HCT116 (cell line): Measurements from ENCODE around the gene MINK1. TPM values are rescaled to one million over a fixed set of nuclear protein-coding genes. Genes with fewer than 3 reads are reported as not detected.
A peak's percentile ranks its signal among the peaks of the same experiment; 100 is the strongest.

Source experiments
- ATAC-seq: fragments of 200-7000 bp; cut with Tn5 transposase; 2 replicates; pipeline ENCODE4 v1.9.1; 2020; ENCODE audit warnings: mild to moderate bottlenecking, moderate library complexity
- Bru-seq: library from RNA; stranded (reverse); fragments of 400-500 nt; gene quantifications from one replicate; lab custom pipeline; 2021; lab: Mats Ljungman, UMichigan
- BruChase-seq, 2 experiments: library from RNA; stranded (reverse); fragments of 400-500 nt; gene quantifications; one replicate each; lab custom pipeline; 2021; lab: Mats Ljungman, UMichigan
- BruUV-seq: library from RNA; stranded (reverse); fragments of 400-500 nt; replicated peaks from 2 replicates; lab custom pipeline; 2021; lab: Mats Ljungman, UMichigan
- CTCF ChIA-PET: fragments of 300-600 bp; sonication (Branson Sonifier 250); formaldehyde crosslinking; loops from one replicate; lab custom pipeline; 2021; ENCODE audit warnings: antibody characterized with exemption; lab: Charles Lee
- POLR2A ChIA-PET: fragments of 300-600, 350-600 bp; sonication (Branson Sonifier 250); formaldehyde crosslinking; loops from one replicate; lab custom pipeline; 2021; ENCODE audit warnings: antibody characterized with exemption; lab: Charles Lee
- RAD21 ChIA-PET, 2 experiments: fragments of 300-600 bp; sonication (Branson Sonifier 250); formaldehyde crosslinking; loops; one replicate each; lab custom pipeline; 2023; ENCODE audit warnings: low total read pairs in 2 of 2; ENCODE audit not compliant: uncharacterized antibody in 2 of 2, unreplicated experiment in 2 of 2, low non-redundant PET in 1 of 2; lab: Charles Lee
- DNase-seq: peaks from one replicate; pipeline ENCODE4 v3.0.0-alpha.2; 2010; ENCODE audit warnings: low read depth, low spot score
- H2AFZ ChIP-seq: fragments of 200-600 bp; shearing (Covaris generic), sonication (generic); 2 replicates; pipeline ENCODE4 v1.6.1; 2017; ENCODE audit warnings: low read depth, mixed run types, mixed read lengths, antibody characterized with exemption, low read length; ENCODE audit not compliant: poor library complexity, severe bottlenecking
- H3K27ac ChIP-seq: 2 replicates; pipeline ENCODE4 v1.5.1; 2012; ENCODE audit warnings: low read depth, low read length
- H3K27me3 ChIP-seq: fragments of 200-600 bp; sonication (generic); 2 replicates; pipeline ENCODE4 v1.6.1; 2016; ENCODE audit warnings: mixed run types, low read length, mixed read lengths; ENCODE audit not compliant: insufficient read depth
- H3K36me3 ChIP-seq, 2 experiments: fragments of 200-500 bp in 1 of 2; fragments of 200-600 bp in 1 of 2; sonication (Bioruptor generic) in 1 of 2; sonication (generic) in 1 of 2; 2 replicates each; pipeline versions ENCODE4 v1.5.1 to v1.6.1; 2014 to 2016; ENCODE audit warnings: low read length in 2 of 2, inconsistent platforms in 1 of 2, mixed read lengths in 1 of 2, mixed run types in 1 of 2; ENCODE audit not compliant: insufficient read depth in 2 of 2, control insufficient read depth in 1 of 2
- H3K4me1 ChIP-seq, 2 experiments: fragments of 200-600 bp in 1 of 2; sonication (generic) in 1 of 2; 2 replicates each; pipeline versions ENCODE4 v1.5.1 to v1.6.1; 2012 to 2017; ENCODE audit warnings: low read length in 2 of 2, inconsistent platforms in 1 of 2, mild to moderate bottlenecking in 1 of 2, mixed read lengths in 1 of 2, mixed run types in 1 of 2, moderate library complexity in 1 of 2; ENCODE audit not compliant: insufficient read depth in 2 of 2, control insufficient read depth in 1 of 2
- H3K4me2 ChIP-seq: fragments of 200-600 bp; sonication (generic); 2 replicates; pipeline ENCODE4 v1.6.1; 2017; ENCODE audit warnings: mixed run types, low read length, mixed read lengths
- H3K4me3 ChIP-seq, 2 experiments: fragments of 200-600 bp in 1 of 2; sonication (generic) in 1 of 2; replicated peaks in 1 of 2; 2 replicates each; pipeline ENCODE4 v1.5.1; 2011 to 2016; ENCODE audit warnings: low read length in 2 of 2, control low read depth in 1 of 2, low read depth in 1 of 2, mild to moderate bottlenecking in 1 of 2, mixed read lengths in 1 of 2, mixed run types in 1 of 2
- H3K79me2 ChIP-seq: fragments of 200-600 bp; sonication (generic); 2 replicates; pipeline ENCODE4 v1.6.1; 2017; ENCODE audit warnings: mild to moderate bottlenecking, mixed run types, low read length, moderate library complexity, mixed read lengths; ENCODE audit not compliant: insufficient read depth
- H3K9ac ChIP-seq: fragments of 200-600 bp; sonication (generic); 2 replicates; pipeline ENCODE4 v1.6.1; 2016; ENCODE audit warnings: low read length, mixed read lengths
- H3K9me2 ChIP-seq: fragments of 200-600 bp; sonication (generic), shearing (Covaris generic); 2 replicates; pipeline ENCODE4 v1.6.1; 2017; ENCODE audit warnings: mixed run types, mild to moderate bottlenecking, moderate library complexity; ENCODE audit not compliant: insufficient read depth
- H3K9me3 ChIP-seq, 2 experiments: fragments of 200-500 bp in 1 of 2; fragments of 200-600 bp in 1 of 2; sonication (Bioruptor generic) in 1 of 2; sonication (generic) in 1 of 2; 2 replicates each; pipeline ENCODE4 v1.6.1; 2014 to 2017; ENCODE audit warnings: low read length in 2 of 2, mixed read lengths in 2 of 2, inconsistent platforms in 1 of 2, low read depth in 1 of 2, mild to moderate bottlenecking in 1 of 2, mixed run types in 1 of 2, moderate library complexity in 1 of 2; ENCODE audit not compliant: control insufficient read depth in 1 of 2, insufficient read depth in 1 of 2
- H4K20me1 ChIP-seq: fragments of 200-600 bp; sonication (generic), shearing (Covaris generic); 2 replicates; pipeline ENCODE4 v1.6.1; 2017; ENCODE audit warnings: mixed run types, mild to moderate bottlenecking, moderate library complexity; ENCODE audit not compliant: insufficient read depth
- ATF3 ChIP-seq: IDR thresholded peaks from 2 replicates; pipeline ENCODE4 v1.6.1; 2012
- CBX3 ChIP-seq: IDR thresholded peaks from 2 replicates; pipeline ENCODE4 v1.6.1; 2012; ENCODE audit warnings: low read depth
- CEBPB ChIP-seq: IDR thresholded peaks from 2 replicates; pipeline ENCODE4 v1.6.1; 2012; ENCODE audit warnings: low read depth
- CTCF ChIP-seq, 3 experiments: fragments of 200-600 bp in 1 of 3; sonication (generic) in 1 of 3; IDR thresholded peaks in 2 of 3; conservative IDR thresholded peaks in 1 of 3; 2 replicates each; pipeline ENCODE4 v1.5.1; 2012 to 2017; ENCODE audit warnings: low read depth in 2 of 3, low read length in 2 of 3, antibody characterized with exemption in 1 of 3, borderline replicate concordance in 1 of 3, control low read depth in 1 of 3, mild to moderate bottlenecking in 1 of 3, mixed read lengths in 1 of 3, mixed run types in 1 of 3, moderate library complexity in 1 of 3; ENCODE audit not compliant: insufficient read depth in 1 of 3
- EGR1 ChIP-seq: IDR thresholded peaks from 2 replicates; pipeline ENCODE4 v1.6.1; 2012; ENCODE audit warnings: low read depth
- ELF1 ChIP-seq: IDR thresholded peaks from 2 replicates; pipeline ENCODE4 v1.6.1; 2012; ENCODE audit warnings: low read depth, borderline replicate concordance
- JUND ChIP-seq: IDR thresholded peaks from 2 replicates; pipeline ENCODE4 v1.6.1; 2012
- MAX ChIP-seq: IDR thresholded peaks from 2 replicates; pipeline ENCODE4 v1.6.1; 2012
- POLR2A ChIP-seq: IDR thresholded peaks from 2 replicates; pipeline ENCODE4 v1.7.0; 2011; ENCODE audit warnings: borderline replicate concordance; ENCODE audit not compliant: insufficient read depth, insufficient read length; ENCODE audit errors: extremely low read depth
- POLR2AphosphoS5 ChIP-seq: IDR thresholded peaks from 2 replicates; pipeline ENCODE4 v1.6.1; 2011; ENCODE audit warnings: mild to moderate bottlenecking, low read depth, low read length, moderate library complexity
- RAD21 ChIP-seq: IDR thresholded peaks from 2 replicates; pipeline ENCODE4 v1.6.1; 2012; ENCODE audit warnings: low read depth, mild to moderate bottlenecking
- REST ChIP-seq: IDR thresholded peaks from 2 replicates; pipeline ENCODE4 v1.6.1; 2012; ENCODE audit warnings: low read depth
- SIN3A ChIP-seq: IDR thresholded peaks from 2 replicates; pipeline ENCODE4 v1.6.1; 2012; ENCODE audit warnings: low read depth
- SRF ChIP-seq: IDR thresholded peaks from 2 replicates; pipeline ENCODE4 v1.6.1; 2012; ENCODE audit warnings: low read depth
- YY1 ChIP-seq: IDR thresholded peaks from 2 replicates; pipeline ENCODE4 v1.6.1; 2011; ENCODE audit warnings: low read length, low read depth, moderate library complexity, mild to moderate bottlenecking; ENCODE audit not compliant: insufficient replicate concordance; ENCODE audit errors: extremely low read depth
- ZBTB33 ChIP-seq: IDR thresholded peaks from 2 replicates; pipeline ENCODE4 v1.6.1; 2011; ENCODE audit warnings: mild to moderate bottlenecking, low read length, moderate library complexity; ENCODE audit not compliant: insufficient replicate concordance; ENCODE audit errors: extremely low read depth
- ZFX ChIP-seq: fragments of 450-650 bp; IDR thresholded peaks from 2 replicates; pipeline ENCODE4 v1.6.1; 2017
- intact Hi-C: fragments of 100-400 bp; cut with micrococcal nuclease; formaldehyde crosslinking; loops from 2 replicates; pipeline ENCODE4 v1.10.0; 2022
- long read RNA-seq: library from polyadenylated mRNA; unstranded; transcript quantifications from one replicate; pipeline ENCODE4 v2.0.0, GENCODE V29; 2021; ENCODE audit not compliant: unreplicated experiment
- polyA plus RNA-seq: library from polyadenylated mRNA; unstranded; fragments of >200 nt; gene quantifications from 2 replicates; pipeline ENCODE4 v1.2.1, GENCODE V29; 2012; ENCODE audit warnings: missing spikeins
- total RNA-seq: library from RNA; stranded (reverse); gene quantifications from one replicate; pipeline ENCODE4 v1.2.1, GENCODE V29; 2021; ENCODE audit not compliant: unreplicated experiment

MINK1 gene
- total RNA-seq (85.2 TPM), Bru-seq, nascent RNA (percentile 67 among the genes with signal in this experiment), BruChase-seq, experiment 1, labeled RNA remaining after a 6-hour chase (percentile 83 among the genes with signal in this experiment), BruChase-seq, experiment 2, labeled RNA remaining after a 2-hour chase (percentile 73 among the genes with signal in this experiment)
- polyA plus RNA-seq, result 71.0 and 85.8 TPM in 2 replicates
- long read RNA-seq, full-length matches to known transcripts, result 2 of 45 reads
- long read RNA-seq, partial matches to known transcripts, result 27 of 45 reads
- long read RNA-seq, other reads (novel, unspliced or antisense), result 16 of 45 reads

GRCh38 chr17:4833178-4833940, at the start of gene MINK1:
MINK1 (plus strand) TSS chr17:4833340; CDS start chr17:4833584, 244 bp downstream.
- ChIA-PET POLR2A (no interaction called here), RAD21 (no interaction called here), CTCF (no interaction called here)
- Histone ChIP-seq H3K36me3 (peaks cover 3 to 10% of the 10 kb centered on the region in 2 experiments; a peak in 1 of 4 replicates), H3K9me3 (no peaks in the 10 kb centered on the region), H3K9ac (peak within 1 kb of the TSS; percentile 78), H3K27ac (peak within 1 kb of the TSS; percentile 98), H3K4me1 (peaks cover 16 to 24% of the 10 kb centered on the region in 2 experiments), H3K27me3 (no peaks in the 10 kb centered on the region), H3K79me2 (peaks cover 51% of the 10 kb centered on the region), H4K20me1 (no peaks in the 10 kb centered on the region), H3K9me2 (no peaks in the 10 kb centered on the region), H2AFZ (no peak within 1 kb of the TSS), H3K4me2 (peak within 1 kb of the TSS; percentile 71), H3K4me3 (peak within 1 kb of the TSS; percentile 71 to 93)
- intact Hi-C loops, result loop anchor here (10.0 kb wide), 1 partner anchor 51 kb away; no protein-coding TSS in a partner anchor
- ATAC-seq (peak; percentile 93), DNase-seq (peak; percentile 87)
- no TSS peak for BruUV-seq
- peak; percentile 81 for TF ChIP-seq POLR2A
- TF ChIP-seq CBX3, result no peak
- TF ChIP-seq ELF1, result no peak
- TF ChIP-seq EGR1, result peak; percentile 54; the same call in 1 of the 2 replicates
- peak; percentile 83 for TF ChIP-seq ZBTB33
- TF ChIP-seq SRF, result no peak
- TF ChIP-seq CEBPB, result no peak
- peak; percentile 85 for TF ChIP-seq POLR2AphosphoS5
- TF ChIP-seq RAD21, result no peak
- peak; percentile 37; the same call in 1 of the 2 replicates for TF ChIP-seq ZFX
- no peak; the same call in none of the 2 replicates for TF ChIP-seq MAX
- TF ChIP-seq SIN3A, result peak; percentile 23; the same call in 1 of the 2 replicates
- no peak for TF ChIP-seq REST
- no peak for TF ChIP-seq YY1
- TF ChIP-seq CTCF (IDR thresholded peaks at IDR 0.05 in 2 of 3, conservative IDR thresholded peaks at IDR 0.05 in 1 of 3; ENCODE audit: borderline replicate concordance in 1 of 3, insufficient read depth in 1 of 3, low read depth in 2 of 3, low read length in 2 of 3), result no peak
- TF ChIP-seq JUND, result no peak
- TF ChIP-seq ATF3, result no peak
